Adipose tissue (tissue), 3 donors: Measurements from ENCODE around the gene FLRT2. TPM values are rescaled to one million over a fixed set of nuclear protein-coding genes. Genes with fewer than 3 reads are reported as not detected.

Experiments
- H3K27ac ChIP-seq: one replicate; pipeline ENCODE4 v1.5.1; 2013; ENCODE audit warnings: low read depth, low read length
- WGBS, 3 donors: extraction: QIAGEN DNeasy Blood & Tissue Kit; methylation state at CpG; one replicate each; pipeline ENCODE4 v1.1.7; 2013; 5-methylcytosine and 5-hydroxymethylcytosine counted together
- polyA plus RNA-seq, 3 donors: library from polyadenylated mRNA; stranded (reverse); fragments of 200-250 nt; gene quantifications; one replicate each; pipeline ENCODE4 v1.2.3, GENCODE V29; 2013
- donor health status: healthy with polysubstance abuse.
- donor health status: Bipolar disorder and iron deficiency.
- donor health status: healthy.

The FLRT2 gene
- polyA plus RNA-seq, 3 donors, result 2.8 to 22.2 (median 5.7) TPM

DNA sequence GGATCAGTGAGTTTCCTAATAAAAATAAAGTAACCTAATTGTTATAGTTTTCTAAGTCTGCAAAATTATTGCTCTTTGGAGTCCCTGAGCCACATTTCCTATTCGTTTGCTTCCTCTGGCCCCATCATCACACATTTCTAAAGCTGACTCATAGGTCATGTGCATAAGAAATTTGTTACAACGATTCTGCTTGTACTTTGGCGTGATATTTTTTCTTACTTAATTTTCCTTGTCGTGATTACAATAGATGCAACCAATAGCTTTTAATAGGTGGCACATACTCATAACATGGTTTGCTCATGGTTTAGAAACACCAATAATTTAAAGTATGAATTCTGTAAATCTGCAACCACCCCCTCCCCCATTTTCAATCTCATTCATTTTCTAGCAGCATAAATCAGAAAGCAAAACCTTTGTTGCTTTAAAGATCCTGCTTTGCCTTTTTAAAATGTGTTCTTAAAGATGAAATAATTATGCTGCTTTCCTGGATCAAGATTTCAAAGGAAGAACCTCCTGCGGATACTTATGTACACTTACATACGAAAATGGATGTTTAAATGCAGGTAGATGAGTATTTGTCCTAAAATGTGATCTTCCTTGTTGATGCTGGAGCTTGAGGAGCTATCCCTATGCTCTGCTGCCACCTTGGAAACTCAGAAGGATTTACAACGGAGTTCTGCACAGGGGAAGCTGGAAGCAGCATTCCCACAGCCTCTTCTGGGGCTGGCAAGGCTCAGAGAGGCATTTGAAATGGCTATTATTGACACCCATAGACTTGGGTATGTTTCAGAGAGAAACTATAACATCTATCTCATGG lies 1.7 kb upstream of the FLRT2 start:
- WGBS, 3 donors, result 18 to 19% (median 18%) methylated on average over 7 of the region's 7 CpGs

DNA sequence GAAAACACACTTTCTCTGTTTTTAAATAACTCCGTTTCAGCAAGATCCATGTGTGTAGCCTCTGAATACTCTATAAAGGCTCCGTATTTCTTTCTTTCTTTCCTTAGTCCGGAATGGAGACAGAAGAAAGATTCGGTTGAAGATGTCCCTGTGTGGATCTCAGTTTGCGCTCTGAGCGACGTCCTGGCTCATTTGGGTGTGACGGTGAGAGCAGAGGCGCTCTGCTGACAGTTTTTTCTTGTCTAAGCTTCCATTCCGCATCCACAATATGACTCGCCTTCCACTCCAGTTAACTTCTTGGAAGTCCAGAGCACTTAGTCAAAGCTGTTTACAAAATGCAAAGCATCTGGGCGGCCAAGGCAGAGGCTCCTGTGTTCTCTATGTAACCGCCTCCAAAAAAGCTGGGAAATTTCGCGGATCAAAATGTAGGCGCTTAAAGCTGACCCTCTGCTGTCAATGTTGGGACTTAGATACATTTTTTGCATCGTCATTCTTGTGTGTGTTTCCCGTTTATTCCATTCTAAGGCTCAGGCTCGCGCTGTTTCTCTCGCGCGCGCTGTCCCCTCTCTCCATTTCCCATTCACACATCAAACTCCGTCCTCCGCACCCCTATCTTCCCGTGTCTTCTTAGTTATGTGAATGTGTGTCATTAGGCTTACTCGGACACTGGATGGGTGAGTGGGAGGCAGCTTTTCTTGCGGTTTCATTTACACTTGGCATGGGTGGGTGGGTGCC lies 880 bp upstream of the FLRT2 start:
- no peak overlapping the region for H3K27ac ChIP-seq
- WGBS, 3 donors, result 4 to 15% (median 12%) methylated on average over 29 of the region's 29 CpGs

More for the DNA sequence above, 1.7 kb upstream of the FLRT2 start:
- no peak overlapping the region for H3K27ac ChIP-seq

DNA sequence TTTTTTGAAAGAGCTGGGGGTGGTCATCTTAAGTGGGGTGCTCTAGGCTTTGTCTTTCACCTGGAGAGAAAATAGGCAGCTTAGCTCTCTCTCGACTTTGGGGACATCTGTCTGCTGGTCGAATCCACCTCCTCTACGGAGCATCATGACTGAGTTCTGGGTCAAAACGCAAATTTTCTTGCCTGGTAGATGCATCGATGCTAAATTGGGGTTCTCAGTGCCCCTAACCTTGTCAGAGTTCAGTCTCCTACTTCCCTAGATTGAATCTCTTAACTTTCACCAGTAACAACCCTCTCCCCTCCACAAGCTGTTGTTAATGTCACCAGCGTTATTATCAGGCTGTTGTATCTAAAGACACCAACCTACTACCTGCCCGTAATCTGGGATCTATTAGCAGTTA lies 682 bp downstream of the FLRT2 start:
- 0 to 1% (median 1%) methylated on average over 7 of the region's 7 CpGs for WGBS, 3 donors
- H3K27ac ChIP-seq, result no peak overlapping the region

DNA sequence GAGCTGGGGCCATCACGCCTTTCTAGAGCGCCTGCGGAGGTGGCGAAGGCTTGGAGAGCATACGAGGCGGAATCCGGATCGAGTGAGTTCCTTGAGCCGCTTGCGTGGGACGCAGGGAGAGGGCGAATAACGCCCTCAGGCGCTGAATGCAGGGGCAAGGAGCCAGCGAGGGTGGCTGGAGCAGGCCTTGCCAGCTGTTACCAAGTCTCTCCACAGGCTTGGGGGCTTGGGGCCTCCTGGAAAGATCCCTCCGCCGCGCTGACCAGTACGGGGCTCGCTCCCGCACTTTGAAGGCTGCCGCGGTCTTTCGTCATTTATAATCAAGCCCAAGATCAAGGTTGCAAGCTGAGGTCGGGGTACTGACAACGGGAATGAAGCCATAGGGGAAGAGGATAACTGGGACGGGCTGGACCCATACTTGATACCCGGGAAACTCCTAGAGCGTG lies 1.2 kb downstream of the FLRT2 start:
- WGBS, 3 donors, result 0 to 1% (median 1%) methylated on average over 29 of the region's 29 CpGs

DNA sequence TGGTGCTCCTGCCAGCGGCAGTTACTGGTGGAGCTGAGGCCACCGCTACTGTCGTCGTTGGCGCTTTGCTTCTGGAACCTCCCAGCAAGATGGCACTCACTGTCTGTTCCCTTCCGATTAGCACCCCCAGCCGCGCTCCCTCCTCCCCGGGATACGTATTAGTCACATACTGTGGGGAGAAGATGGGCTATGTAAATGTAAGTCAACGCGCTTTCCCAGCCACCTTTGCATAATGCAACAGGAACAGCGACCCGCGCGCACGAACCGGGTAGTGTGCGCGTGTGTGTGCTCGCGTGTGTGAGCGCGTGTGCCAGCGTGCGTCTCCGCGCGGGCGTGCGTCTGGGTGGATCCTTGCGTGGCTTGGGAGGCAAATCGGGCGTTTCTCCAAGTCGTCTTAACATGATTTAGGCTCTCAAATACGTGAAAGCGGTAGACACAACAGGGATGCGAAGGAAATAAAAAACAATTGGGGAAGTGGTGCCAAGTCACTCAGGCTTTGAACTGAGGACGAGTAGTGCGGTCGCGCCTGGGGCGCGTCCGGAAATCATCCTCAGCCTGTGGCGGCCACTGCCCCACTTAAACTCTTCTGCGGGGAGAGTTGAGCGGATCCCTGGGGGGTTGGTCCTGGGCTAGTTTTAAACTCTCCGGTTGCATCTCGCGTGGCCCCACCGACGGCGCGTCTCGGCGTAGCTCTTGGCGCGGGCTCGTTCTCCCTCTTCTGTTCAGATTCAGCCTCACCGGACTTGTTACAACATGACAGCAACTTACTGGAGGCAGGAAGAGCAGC lies 1.8 kb downstream of the FLRT2 start:
- H3K27ac ChIP-seq, result no peak overlapping the region
- WGBS, 3 donors, result 1% methylated on average over 61 of the region's 61 CpGs

More for the DNA sequence above, 1.2 kb downstream of the FLRT2 start:
- H3K27ac ChIP-seq, result no peak overlapping the region

DNA sequence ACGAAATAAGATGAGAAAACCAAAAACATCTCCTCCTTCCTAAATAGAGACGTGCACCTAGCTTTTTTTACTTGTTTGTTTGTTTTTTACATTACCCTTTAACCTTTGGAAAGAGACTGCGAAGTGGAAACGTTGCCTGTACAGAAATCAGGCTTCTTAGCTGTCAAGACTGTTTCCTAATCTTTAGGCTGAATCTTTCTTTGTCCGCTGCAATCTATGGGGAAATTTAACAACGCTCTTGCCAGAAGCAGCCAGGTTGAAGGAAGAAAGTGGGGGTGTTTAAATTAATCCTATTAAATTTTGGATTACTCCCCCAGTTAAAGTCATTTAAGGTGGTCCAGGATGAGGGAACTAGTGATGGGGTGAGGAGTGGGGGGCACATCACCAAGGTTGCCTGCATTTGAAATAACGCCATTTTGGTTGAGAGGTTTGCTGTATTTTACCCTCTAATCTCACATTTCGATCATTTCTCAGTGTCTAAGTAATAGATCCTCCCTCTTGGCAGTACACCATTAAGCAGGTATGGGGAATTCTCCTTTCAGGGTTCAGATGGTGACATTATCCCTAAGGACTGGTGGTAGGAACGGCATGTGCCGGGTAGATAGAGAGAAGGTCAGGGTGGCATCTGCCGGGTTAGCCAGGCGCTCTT lies 2.6 kb downstream of the FLRT2 start:
- WGBS, 3 donors, result 1 to 2% (median 1%) methylated on average over 12 of the region's 12 CpGs
- H3K27ac ChIP-seq, result no peak overlapping the region

DNA sequence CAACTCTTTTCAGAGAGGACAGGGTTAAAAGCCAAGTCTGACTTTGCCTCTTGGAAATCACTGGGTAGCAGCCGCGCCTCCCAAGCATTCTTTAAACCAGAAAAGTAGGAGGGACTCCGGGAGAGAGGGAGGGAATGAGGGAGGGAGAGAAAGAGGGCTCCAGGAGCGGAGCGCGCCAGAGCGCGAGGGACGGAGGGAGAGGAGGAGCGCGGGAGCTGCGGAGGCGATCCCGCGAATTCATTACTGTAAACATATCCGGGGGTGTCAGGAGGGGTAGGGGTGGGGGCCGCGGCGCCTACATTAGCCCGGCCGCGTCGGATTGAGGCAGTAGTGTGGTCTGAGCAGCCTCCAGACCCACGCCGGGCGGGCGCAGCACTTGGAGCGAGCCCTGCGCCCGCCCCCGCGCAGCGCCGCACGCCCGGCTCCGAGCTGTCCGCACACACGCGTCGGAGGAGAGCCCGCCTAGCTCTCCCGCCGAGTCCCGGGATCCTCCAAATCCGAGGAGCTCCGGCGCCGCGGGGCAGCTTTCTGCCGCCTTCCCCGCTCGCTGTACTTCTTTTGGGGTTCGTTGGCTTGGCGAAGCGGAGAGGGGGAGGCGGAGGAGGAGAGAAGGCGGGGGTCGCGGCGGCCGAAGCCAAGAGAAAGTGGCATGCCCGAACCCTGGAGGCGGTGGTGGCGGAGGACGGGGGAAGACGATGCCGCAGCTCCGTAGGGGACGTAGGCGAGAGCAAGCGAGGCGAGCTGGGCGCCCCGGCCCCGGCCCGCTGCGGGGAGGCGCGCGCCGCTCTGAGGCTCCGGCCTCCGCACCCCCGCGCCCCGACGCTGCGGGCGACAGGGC lies 3.3 kb downstream of the FLRT2 start:
- WGBS, 3 donors, result 1% methylated on average over 70 to 90 of the region's 90 CpGs
- no peak overlapping the region for H3K27ac ChIP-seq

DNA sequence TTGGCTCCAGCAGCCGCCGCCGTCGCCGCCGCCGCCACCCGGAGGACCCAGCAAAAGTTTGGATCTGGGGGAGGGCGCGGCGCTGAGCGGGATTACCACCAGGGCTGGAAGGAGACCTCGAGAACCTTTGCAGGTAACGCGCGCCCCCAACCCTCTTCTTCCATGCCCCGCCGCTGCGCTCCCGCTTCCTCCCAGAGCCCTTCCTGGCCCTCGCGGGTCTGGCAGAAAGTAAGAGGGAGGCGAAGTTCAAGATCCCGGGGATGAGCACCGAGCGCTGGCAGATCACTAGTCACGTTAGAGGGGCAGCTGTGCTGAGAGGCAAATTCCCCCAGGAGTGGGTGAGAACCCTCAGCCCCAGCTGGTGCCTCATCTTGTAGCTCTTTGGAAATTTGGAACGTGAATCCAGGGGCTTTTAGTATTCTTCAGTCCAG lies 3.9 kb downstream of the FLRT2 start:
- H3K27ac ChIP-seq, result no peak overlapping the region
- WGBS, 3 donors, result 0 to 3% (median 1%) methylated on average over 21 to 28 of the region's 28 CpGs

DNA sequence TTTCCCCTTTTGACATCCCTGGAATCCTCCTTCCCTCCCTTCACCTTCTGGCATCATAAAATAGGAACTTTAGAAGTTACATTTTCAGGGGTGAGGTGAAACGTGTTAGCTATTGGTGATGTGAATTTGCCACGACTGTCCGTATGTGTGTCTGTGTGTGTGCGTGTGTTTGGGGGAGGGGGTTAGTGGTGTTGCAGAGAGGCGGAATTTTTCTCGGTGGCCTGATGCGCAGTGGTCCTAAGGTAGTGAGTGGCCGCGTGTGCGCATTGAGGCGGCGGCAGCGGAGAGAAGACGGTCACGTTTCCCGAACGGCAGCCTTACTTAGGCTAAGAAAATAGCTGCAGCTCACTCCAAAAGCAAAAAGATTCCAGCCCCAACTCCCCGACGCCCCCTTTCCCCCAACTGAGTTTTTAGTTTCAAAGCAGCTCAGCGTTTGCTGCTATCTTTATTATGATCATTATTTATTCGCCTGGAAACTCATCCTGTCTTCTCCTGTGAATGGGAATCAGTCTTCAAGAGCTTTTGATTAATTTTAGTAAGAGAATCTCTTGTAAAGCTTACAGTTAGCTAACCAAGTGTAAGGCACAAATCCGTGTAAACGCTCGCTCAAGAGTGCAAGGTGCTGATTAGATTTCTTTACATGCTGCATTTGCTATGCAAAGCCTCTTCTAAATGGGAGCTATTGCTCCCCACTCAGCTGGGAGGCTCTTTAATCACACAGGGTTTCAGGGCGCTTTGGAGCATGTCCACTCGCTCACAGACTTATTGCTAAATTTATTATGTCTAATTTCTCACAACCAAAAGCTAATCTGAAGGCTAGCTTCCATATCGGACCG lies 4.7 kb downstream of the FLRT2 start:
- WGBS, 3 donors, result 4 to 9% (median 7%) methylated on average over 28 of the region's 28 CpGs
- no peak overlapping the region for H3K27ac ChIP-seq

DNA sequence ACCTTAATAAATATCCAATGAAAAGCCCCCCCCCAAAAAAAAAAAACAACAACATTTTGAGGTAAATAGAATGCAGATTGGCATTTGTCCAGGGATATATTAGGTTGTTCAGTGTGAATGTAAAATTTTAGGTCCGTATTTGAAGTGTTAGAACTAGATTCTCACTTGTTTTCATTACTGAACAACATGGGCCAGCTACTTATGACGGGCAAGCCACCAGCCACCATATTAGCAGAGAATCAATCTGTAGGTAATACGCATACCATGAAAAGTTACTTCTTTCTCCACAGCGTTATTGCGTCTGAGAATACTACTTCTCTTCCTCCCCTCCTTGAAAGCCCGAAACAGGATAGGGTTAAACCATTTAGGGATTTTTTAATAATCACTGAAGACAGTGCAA lies 5.4 kb downstream of the FLRT2 start:
- WGBS, 3 donors, result 28 to 48% (median 41%) methylated on average over 6 of the region's 6 CpGs
- H3K27ac ChIP-seq, result no peak overlapping the region

DNA sequence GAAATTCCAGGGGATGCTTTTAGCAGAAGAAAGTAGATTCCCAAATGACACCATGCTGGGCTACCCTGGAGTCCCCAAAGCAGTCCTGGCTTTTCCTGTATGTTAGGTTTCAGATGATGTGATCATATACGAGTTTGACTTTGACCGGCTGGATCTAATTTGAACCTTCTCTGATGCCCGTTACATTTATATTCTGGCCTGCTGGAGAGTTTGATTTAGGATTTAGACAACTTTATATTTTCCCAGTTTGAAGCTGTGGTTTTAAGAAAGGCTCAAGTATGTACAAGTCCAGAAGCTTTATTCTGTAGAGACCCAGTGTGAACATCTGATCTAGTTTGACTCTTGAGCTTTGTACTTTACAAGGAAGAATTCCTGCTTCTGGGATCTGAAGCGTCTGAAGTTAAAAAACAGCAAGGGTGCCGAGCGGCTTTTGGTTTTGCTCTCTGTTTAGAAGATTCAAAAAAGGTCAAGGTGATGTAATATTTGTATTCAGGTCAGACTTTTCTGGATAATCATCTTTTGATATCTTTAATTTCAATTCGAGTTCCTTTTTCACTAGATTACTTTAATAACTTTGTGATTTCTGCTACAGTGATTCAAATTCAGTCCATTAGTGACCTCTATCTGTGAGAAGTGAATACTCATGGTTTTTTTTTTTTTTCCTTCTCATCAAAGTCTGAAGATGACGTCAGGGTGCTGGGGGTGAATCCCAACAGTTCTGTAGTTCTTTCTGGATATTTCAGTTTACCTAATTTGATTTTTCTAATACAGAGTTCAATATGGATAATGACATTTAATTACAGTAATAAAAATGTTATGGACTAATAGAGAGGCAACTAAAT lies 6.3 kb downstream of the FLRT2 start:
- no peak overlapping the region for H3K27ac ChIP-seq
- WGBS, 3 donors, result 7 to 37% (median 32%) methylated on average over 8 of the region's 8 CpGs

DNA sequence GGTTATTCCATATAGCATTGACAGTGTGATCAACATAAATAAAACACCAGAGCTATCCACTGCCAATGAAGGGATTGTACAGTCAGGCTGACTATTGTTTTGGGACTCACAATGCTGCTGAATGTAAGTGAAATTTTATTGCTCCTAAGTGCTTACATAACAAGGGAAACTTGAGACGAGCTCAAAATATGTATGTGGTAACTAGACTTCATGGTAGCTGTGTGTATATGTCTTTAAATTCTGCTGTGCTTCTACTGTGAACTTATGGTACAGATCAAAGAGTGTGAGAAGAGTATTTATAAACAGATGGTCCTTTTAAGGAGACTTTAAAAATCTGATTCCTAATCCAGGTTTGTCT lies 6.9 kb downstream of the FLRT2 start:
- 24 to 37% (median 27%) methylated on average over 1 of the region's 1 CpG for WGBS, 3 donors
- H3K27ac ChIP-seq, result no peak overlapping the region

DNA sequence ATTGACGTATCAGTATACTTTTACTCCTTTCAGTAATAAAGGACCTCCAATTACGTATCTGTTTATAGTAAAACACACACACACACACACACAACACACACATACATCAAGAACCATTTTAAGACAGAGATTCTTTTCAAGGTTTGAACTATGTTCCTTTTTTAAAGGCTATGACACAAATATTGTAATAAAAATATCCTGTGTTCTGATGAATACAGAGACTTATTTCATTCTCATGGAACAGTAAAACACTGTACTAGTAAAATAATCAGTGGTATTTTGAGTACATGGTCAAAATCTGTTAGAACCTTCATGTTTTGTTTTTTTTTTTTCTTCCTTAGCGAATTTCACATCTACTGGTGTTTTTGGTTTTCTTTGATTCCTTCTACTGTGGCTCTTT lies 7.6 kb downstream of the FLRT2 start:
- no peak overlapping the region for H3K27ac ChIP-seq
- WGBS, 3 donors, result 57 to 68% (median 66%) methylated on average over 3 of the region's 3 CpGs

DNA sequence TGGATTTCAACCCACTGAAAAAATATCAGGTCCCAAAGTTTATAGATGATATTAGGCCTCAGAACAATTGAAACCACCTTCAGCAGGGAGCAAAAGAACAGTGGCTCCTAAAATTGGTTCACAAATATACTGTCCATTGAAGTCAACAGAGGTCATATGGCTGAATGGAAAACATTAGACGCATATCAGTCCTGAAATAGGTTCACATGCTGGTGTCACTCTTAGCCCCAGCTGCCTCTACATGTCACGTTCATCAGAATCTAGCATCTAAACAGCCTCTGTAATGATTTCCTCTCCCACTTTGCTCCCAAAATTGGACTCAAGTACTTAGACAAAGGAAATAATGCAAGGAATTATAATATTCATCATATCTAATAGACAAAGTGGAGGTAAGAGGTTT lies 8.7 kb downstream of the FLRT2 start:
- 56 to 87% (median 79%) methylated on average over 2 of the region's 2 CpGs for WGBS, 3 donors

DNA sequence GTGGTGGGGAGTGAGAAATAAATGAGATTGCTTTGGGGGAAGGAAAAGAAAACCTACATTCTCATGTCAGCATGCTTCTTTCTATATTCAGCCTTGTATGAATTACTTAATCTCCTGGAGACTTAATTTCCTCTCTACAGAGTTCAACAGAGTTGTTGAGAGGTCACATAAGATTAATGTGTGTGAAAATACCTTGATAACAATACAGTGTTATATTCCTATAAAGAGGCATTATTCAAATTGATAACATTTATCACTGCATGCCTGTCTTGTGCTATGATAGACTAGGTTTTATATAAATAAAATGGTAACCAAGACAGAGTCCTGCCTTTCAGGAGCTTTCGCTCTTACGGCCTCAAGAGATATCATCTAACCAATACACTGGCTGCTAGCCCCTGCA lies 9.6 kb downstream of the FLRT2 start:
- no peak overlapping the region for H3K27ac ChIP-seq
- WGBS, 3 donors, result 78 to 91% (median 88%) methylated on average over 2 of the region's 2 CpGs

More for the DNA sequence above, 8.7 kb downstream of the FLRT2 start:
- H3K27ac ChIP-seq, result no peak overlapping the region

DNA sequence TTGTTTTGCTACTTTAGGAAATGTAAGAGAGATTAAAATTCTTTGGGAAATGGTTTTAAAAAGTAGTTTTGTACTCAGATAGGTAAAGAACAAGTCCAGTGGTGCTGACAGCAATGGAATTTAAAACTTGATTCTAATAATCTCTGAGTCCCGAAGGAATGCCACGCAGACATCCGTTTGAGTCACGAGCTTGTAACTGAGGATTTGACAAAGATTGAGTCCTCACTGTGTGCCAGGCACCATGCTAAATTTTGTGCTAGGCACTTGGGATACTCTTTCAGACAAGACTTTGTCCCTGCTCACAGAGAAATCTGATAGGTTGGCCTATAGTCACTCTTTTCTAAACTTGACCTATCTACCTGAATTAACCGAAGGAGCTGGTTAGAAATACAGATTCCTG lies 12.7 kb downstream of the FLRT2 start:
- WGBS, 3 donors, result 54 to 76% (median 70%) methylated on average over 5 of the region's 5 CpGs
- H3K27ac ChIP-seq, result no peak overlapping the region
